22Rv1 (cell line): Measurements from ENCODE around the gene ZC3H8.
A peak's percentile ranks its signal among the peaks of the same experiment; 100 is the strongest.

Source experiments
- H3K27ac ChIP-seq: fragments of 450-650 bp; 2 replicates; pipeline ENCODE4 v1.5.1; 2017
- ZFX ChIP-seq: fragments of 450-650 bp; IDR thresholded peaks from 2 replicates; pipeline ENCODE4 v1.6.1; 2017; ENCODE audit warnings: antibody characterized with exemption, borderline replicate concordance
- TF ChIP-seq, protein P1 (sequence below): fragments of 450-650 bp; IDR thresholded peaks from 2 replicates; pipeline ENCODE4 v1.5.1; 2017; ENCODE audit warnings: mild to moderate bottlenecking

Gene ZC3H8

DNA sequence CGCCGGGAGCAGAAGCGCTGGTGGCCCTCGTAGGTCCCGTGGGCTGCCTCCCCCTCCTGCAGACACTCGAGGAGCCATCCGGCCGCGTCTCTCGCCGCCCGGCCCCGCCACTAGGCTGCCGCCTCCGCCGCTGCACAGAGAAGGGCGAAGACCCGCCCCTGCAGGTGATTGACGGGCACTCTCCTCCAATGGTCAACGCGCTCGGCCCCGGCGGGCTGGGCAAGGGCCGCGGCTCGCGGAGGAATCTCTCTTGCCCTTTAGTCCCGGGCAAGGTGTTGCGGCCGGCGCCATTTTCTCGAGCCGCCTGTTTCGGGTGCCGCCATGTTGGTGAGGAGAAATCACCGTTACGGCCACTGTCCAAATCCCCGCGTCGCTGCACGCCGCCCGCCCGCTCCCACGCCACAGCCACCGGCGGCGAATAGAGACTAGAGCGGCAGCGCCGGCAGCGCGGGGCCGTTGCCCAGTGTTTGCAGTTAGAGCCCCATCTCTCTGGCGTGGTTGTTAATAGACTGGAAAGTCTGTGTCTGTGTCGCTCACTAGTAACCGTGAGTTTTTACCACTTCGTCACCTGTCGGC lies 20.6 kb upstream of the ZC3H8 start, which contains the start of gene ZC3H6:
Gene ZC3H6 (plus strand): TSS at position 287 of the 576 bp plus-strand sequence. CDS start 398 bp downstream, outside the sequence.
- no peak for TF ChIP-seq ZFX
- TF ChIP-seq, protein P1, sequence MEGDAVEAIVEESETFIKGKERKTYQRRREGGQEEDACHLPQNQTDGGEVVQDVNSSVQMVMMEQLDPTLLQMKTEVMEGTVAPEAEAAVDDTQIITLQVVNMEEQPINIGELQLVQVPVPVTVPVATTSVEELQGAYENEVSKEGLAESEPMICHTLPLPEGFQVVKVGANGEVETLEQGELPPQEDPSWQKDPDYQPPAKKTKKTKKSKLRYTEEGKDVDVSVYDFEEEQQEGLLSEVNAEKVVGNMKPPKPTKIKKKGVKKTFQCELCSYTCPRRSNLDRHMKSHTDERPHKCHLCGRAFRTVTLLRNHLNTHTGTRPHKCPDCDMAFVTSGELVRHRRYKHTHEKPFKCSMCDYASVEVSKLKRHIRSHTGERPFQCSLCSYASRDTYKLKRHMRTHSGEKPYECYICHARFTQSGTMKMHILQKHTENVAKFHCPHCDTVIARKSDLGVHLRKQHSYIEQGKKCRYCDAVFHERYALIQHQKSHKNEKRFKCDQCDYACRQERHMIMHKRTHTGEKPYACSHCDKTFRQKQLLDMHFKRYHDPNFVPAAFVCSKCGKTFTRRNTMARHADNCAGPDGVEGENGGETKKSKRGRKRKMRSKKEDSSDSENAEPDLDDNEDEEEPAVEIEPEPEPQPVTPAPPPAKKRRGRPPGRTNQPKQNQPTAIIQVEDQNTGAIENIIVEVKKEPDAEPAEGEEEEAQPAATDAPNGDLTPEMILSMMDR, result 0 out of 2 replicates have a peak, but pooled peaks have one; percentile 5
- H3K27ac ChIP-seq, result peak within 1 kb of the TSS; percentile 98

DNA sequence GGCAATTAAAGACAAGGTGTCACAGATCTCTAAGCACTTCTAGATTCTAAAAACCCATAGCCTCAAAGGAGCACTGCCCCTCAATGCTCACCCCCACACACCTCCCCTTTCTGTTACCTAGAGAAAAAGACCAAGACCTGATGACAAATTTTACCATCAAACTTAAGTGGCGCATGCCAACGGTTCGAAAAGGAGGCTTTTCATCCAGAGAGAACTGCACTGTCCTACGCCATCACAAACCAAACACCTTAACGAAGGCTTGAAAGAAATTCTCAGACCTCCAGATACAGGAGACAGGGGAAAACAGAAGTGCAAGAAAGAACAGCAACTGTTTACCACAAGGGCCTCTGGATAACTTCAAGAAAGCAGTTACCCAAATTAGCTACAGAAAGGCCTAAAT lies 18.5 kb upstream of the ZC3H8 start:
- H3K27ac ChIP-seq, result no peak overlapping the region

DNA sequence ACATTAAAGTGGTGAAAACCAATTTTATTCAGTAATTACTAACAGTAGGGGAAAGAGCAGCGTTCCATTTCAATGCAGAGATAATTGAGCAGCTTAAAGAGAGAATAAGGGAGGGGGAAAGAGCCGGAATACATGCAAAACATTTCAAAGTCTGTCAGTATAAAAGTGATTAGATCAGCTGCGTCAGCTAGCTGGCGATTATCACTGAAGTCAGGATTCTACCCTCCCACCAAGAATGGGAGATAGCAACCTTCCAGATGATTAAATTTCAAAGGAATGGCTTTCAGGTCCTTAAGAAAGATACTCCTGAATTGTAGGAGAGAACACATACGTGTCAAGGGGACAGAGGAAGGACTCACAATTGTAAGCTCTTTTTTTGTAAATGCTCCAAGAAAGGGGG lies 17.8 kb upstream of the ZC3H8 start:
- H3K27ac ChIP-seq, result no peak overlapping the region
- no peak for TF ChIP-seq ZFX
- TF ChIP-seq, protein P1, result no peak

More for the DNA sequence above, 18.5 kb upstream of the ZC3H8 start:
- TF ChIP-seq, protein P1, result no peak
- no peak for TF ChIP-seq ZFX

DNA sequence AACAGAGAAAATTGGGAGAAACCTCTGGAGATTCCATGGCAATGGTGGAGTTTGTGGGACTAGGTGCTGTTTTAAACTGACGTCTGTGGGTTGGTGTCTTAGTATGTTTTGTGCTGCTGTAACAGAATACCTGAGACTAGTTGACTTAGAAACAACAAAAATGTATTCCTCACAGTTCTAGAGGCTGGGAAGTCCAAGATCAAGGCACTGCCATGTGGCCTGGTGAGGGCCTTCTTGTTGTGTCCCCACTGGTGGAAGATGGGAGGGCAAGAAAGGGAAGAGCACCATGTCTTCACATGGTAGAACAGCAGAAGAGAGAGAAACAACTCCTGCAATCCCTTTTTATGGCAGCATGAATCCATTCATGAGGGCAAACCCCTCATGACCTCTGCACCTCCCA lies 13.7 kb upstream of the ZC3H8 start:
- H3K27ac ChIP-seq, result no peak overlapping the region
- TF ChIP-seq ZFX, result no peak
- TF ChIP-seq, protein P1, result no peak

DNA sequence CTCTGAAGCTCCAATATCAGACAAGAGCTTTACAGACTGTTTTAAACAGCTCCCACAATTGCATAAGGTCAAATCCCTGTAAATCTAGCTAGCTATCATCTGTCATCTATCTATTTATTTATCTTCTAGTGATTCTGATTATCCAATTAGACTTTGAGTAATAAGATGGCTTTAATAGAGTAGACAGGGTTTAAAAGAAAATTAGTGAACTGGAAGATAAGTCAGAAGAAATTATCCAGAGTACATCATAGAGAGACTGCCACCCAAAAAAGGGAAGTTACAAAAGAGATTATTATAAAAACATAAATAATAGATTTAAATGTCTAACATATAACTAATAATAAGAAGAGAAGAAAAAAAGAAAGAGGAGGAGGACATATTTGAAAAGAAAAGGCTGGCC lies 8.0 kb upstream of the ZC3H8 start:
- H3K27ac ChIP-seq, result no peak overlapping the region
- no peak for TF ChIP-seq ZFX
- TF ChIP-seq, protein P1, result no peak

DNA sequence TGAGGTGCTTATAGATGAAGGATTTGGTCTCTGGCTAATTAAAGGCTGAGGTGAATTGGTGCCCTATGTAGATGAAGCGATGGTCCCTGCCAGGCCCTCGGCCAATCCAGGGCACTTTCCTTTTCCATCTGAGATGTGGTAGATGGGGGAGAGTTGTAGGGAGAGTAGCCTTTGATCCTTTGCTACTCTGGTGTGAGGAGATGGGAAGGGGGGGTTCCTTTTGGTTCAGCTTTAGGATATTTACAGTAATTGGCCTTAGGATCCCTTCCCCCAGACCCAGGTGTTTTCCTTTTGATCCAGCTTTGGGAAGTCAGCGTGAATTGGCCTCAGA lies 5.4 kb upstream of the ZC3H8 start:
- TF ChIP-seq, protein P1, result no peak
- no peak for TF ChIP-seq ZFX

DNA sequence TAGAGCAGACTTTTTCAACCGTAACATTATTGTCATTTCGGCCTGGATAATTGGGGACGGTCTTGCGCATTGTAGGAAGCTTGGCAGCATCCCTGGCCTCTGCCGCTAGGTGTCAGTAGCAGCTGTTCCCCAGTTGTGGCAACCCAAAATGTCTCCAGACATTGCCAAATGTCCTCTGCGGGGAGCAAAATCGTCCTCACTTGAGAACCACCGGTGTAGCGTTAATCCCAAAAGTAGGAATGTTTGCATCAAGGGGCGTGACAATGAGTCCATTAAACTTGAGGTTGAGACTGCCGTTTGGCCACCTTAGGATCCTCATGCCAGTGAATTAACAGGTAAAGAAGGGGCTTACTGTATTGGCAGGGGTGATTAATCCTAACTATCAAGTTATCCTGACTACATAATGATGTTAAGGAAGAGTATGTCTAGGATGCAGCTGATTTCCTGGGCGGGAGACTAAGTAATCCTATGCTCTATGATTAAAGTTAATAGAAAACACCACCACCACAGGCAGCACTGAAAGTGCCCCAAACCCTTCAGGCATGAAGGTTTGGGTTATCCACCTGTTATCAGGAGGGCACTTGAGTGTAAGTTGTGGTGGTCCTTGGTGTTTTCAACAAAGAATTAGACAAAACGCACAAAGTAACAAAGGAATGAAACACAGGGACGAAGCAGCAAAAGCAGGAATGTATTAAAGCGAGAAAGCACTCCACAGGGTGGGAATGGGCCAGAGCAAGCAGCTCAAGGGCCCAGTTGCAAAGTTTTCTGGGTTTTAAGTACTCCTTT lies 4.9 kb upstream of the ZC3H8 start:
- H3K27ac ChIP-seq, result no peak overlapping the region
- TF ChIP-seq, protein P1, result peak; percentile 97
- no peak for TF ChIP-seq ZFX

More for the DNA sequence above, 5.4 kb upstream of the ZC3H8 start:
- no peak overlapping the region for H3K27ac ChIP-seq
